MCF 10A (cell line): ENCODE results near the gene PTPRN2. TPM values are rescaled to one million over a fixed set of nuclear protein-coding genes. Genes with fewer than 3 reads are reported as not detected.

Experiments used
- BruUV-seq: library from RNA; stranded (reverse); fragments of 400-500 nt; replicated peaks from 2 replicates; lab custom pipeline; 2021; lab: Mats Ljungman, UMichigan
- CTCF ChIA-PET: fragments of 300-600 bp; sonication (Branson Sonifier 250); formaldehyde crosslinking; extraction: SDS; loops from one replicate; lab custom pipeline; 2021; ENCODE audit warnings: antibody characterized with exemption, inconsistent platforms; lab: Yijun Ruan, JAX
- POLR2A ChIA-PET: fragments of 300-600, 350-650 bp; sonication (Branson Sonifier 250); formaldehyde crosslinking; extraction: SDS; loops from one replicate; lab custom pipeline; 2020; ENCODE audit warnings: antibody characterized with exemption, inconsistent platforms; lab: Yijun Ruan, JAX
- DNase-seq: peaks from one replicate; pipeline ENCODE4 v3.0.0-alpha.2; 2018; ENCODE audit not compliant: unreplicated experiment
- H3K27ac Mint-ChIP-seq: one replicate; pipeline ENCODE4 v1.8.0; 2022; ENCODE audit warnings: mild to moderate bottlenecking, low read depth, mixed read lengths; ENCODE audit not compliant: unreplicated experiment
- H3K27me3 Mint-ChIP-seq: one replicate; pipeline ENCODE4 v1.8.0; 2022; ENCODE audit warnings: mixed read lengths; ENCODE audit not compliant: insufficient read depth, unreplicated experiment
- H3K36me3 Mint-ChIP-seq: one replicate; pipeline ENCODE4 v1.8.0; 2022; ENCODE audit warnings: mild to moderate bottlenecking, moderate library complexity, mixed read lengths; ENCODE audit not compliant: insufficient read depth, unreplicated experiment
- H3K4me1 Mint-ChIP-seq: one replicate; pipeline ENCODE4 v1.8.0; 2022; ENCODE audit warnings: mixed read lengths; ENCODE audit not compliant: insufficient read depth, unreplicated experiment
- H3K4me3 Mint-ChIP-seq: one replicate; pipeline ENCODE4 v1.8.0; 2022; ENCODE audit warnings: mild to moderate bottlenecking, moderate library complexity, mixed read lengths; ENCODE audit not compliant: unreplicated experiment
- H3K9me3 Mint-ChIP-seq: one replicate; pipeline ENCODE4 v1.8.0; 2022; ENCODE audit warnings: mixed read lengths; ENCODE audit not compliant: unreplicated experiment
- CTCF ChIP-seq: fragments of 200-600 bp; IDR thresholded peaks from one replicate; pipeline ENCODE4 v1.8.0; 2022; ENCODE audit warnings: antibody characterized with exemption, mild to moderate bottlenecking; ENCODE audit not compliant: unreplicated experiment
- intact Hi-C: fragments of 100-400 bp; cut with micrococcal nuclease; formaldehyde crosslinking; loops from 2 replicates; pipeline ENCODE4 v1.14.1; 2022
- total RNA-seq: library from RNA; stranded (reverse); gene quantifications from 2 replicates; pipeline ENCODE4 v1.2.3, GENCODE V29; 2022

Gene PTPRN2
- total RNA-seq, 1 experiment from 2014 or later = 4.5 TPM

GRCh38 chr7:157723205-157723604 is 864.4 kb downstream of the PTPRN2 start:
- Mint-ChIP-seq H3K36me3 (no peaks in the 10 kb centered on the region), H3K27me3 (no peaks in the 10 kb centered on the region), H3K4me1 (no peaks in the 10 kb centered on the region), H3K27ac (no peak overlapping the region), H3K4me3 (no peak overlapping the region), H3K9me3 (peaks cover 11% of the 10 kb centered on the region)
- no TSS peak for BruUV-seq
- CTCF ChIA-PET = no interaction called here
- DNase-seq = no peak
- TF ChIP-seq CTCF = no peak
- POLR2A ChIA-PET = no interaction called here
- intact Hi-C loops = no loop called here

- no peaks in the 10 kb centered on the region for H3K27me3 Mint-ChIP-seq
- H3K4me3 Mint-ChIP-seq = no peak overlapping the region
- BruUV-seq = no TSS peak
- no peaks in the 10 kb centered on the region for H3K4me1 Mint-ChIP-seq
- no peak for TF ChIP-seq CTCF
- ChIA-PET POLR2A (no interaction called here), CTCF (no interaction called here)
- H3K27ac Mint-ChIP-seq = no peak overlapping the region
- intact Hi-C loops = no loop called here
- DNase-seq = no peak
- H3K9me3 Mint-ChIP-seq = peaks cover 11% of the 10 kb centered on the region
- no peaks in the 10 kb centered on the region for H3K36me3 Mint-ChIP-seq
Observed at GRCh38 chr7:157722137-157723060, 865.2 kb downstream of the PTPRN2 start.

- no TSS peak for BruUV-seq
- no peaks in the 10 kb centered on the region for H3K27me3 Mint-ChIP-seq
- ChIA-PET CTCF (interaction anchor here (0.6 kb wide), 1 partner anchor 103 kb away, joined by 4 read pairs; no protein-coding TSS in a partner anchor), POLR2A (no interaction called here)
- intact Hi-C loops = no loop called here
- no peaks in the 10 kb centered on the region for H3K36me3 Mint-ChIP-seq
- H3K4me3 Mint-ChIP-seq = no peak overlapping the region
- no peak overlapping the region for H3K27ac Mint-ChIP-seq
- peaks cover 11% of the 10 kb centered on the region for H3K9me3 Mint-ChIP-seq
- H3K4me1 Mint-ChIP-seq = no peaks in the 10 kb centered on the region
- no peak for DNase-seq
- no peak for TF ChIP-seq CTCF
Observed at GRCh38 chr7:157721468-157722136, 866.0 kb downstream of the PTPRN2 start.
